Neural cell (in vitro differentiated cells): ENCODE measurements around the gene GNAI2. TPM values are rescaled to one million over a fixed set of nuclear protein-coding genes. Genes with fewer than 3 reads are reported as not detected.
"Not testable (repeated sequence)": the region's sequence is repeated elsewhere in the genome, so short reads cannot be mapped to it uniquely, and the experiment has no call there.

ENCODE experiments used
- H2AFZ ChIP-seq: fragments of 200-600, 300-800 bp; sonication (generic), shearing (Covaris generic); 2 replicates; pipeline ENCODE4 v1.6.0; 2014; ENCODE audit warnings: low read depth, mild to moderate bottlenecking, antibody characterized with exemption, low read length, moderate library complexity
- H3F3A ChIP-seq: fragments of 200-600 bp; shearing (Covaris generic); 2 replicates; pipeline ENCODE4 v1.6.1; 2016; ENCODE audit warnings: mild to moderate bottlenecking, moderate library complexity, mixed read lengths, antibody characterized with exemption, low read length; ENCODE audit not compliant: insufficient read depth, poor library complexity, severe bottlenecking
- H3K27ac ChIP-seq: fragments of 200-600, 300-800 bp; sonication (generic), shearing (Covaris generic); 2 replicates; pipeline ENCODE4 v1.5.1; 2014; ENCODE audit warnings: mild to moderate bottlenecking, low read length, moderate library complexity
- H3K27me3 ChIP-seq: fragments of 300-800, 200-600 bp; sonication (generic), shearing (Covaris generic); 2 replicates; pipeline ENCODE4 v1.6.0; 2014; ENCODE audit warnings: mild to moderate bottlenecking, low read depth, low read length, moderate library complexity; ENCODE audit not compliant: insufficient read depth
- H3K36me3 ChIP-seq: fragments of 300-800, 200-600 bp; sonication (generic), shearing (Covaris generic); 2 replicates; pipeline ENCODE4 v1.5.1; 2014; ENCODE audit warnings: mild to moderate bottlenecking, antibody characterized with exemption, low read length, moderate library complexity; ENCODE audit not compliant: insufficient read depth
- H3K4me2 ChIP-seq: fragments of 300-800, 200-600 bp; sonication (generic), shearing (Covaris generic); 2 replicates; pipeline ENCODE4 v1.6.0; 2014; ENCODE audit warnings: mild to moderate bottlenecking, low read length
- H3K4me3 ChIP-seq: fragments of 300-800, 200-600 bp; sonication (generic), shearing (Covaris generic); 2 replicates; pipeline ENCODE4 v1.5.1; 2014; ENCODE audit warnings: mild to moderate bottlenecking, low read length, moderate library complexity
- H3K79me2 ChIP-seq: fragments of 200-600 bp; shearing (Covaris generic); replicated peaks from 2 replicates; pipeline ENCODE4 v1.6.0; 2014; ENCODE audit warnings: mild to moderate bottlenecking, low read length, moderate library complexity; ENCODE audit not compliant: insufficient read depth
- H3K9ac ChIP-seq: fragments of 300-800, 200-600 bp; sonication (generic), shearing (Covaris generic); 2 replicates; pipeline ENCODE4 v1.6.1; 2016; ENCODE audit warnings: mild to moderate bottlenecking, low read length, mixed read lengths
- H3K9me2 ChIP-seq: fragments of 200-600 bp; shearing (Covaris generic); 2 replicates; pipeline ENCODE4 v1.6.1; 2016; ENCODE audit warnings: mild to moderate bottlenecking, low read length, mixed read lengths; ENCODE audit not compliant: insufficient read depth
- H3K9me3 ChIP-seq: fragments of 200-600, 300-800 bp; sonication (generic), shearing (Covaris generic); 2 replicates; pipeline ENCODE4 v1.6.1; 2016; ENCODE audit warnings: mild to moderate bottlenecking, mixed run types, low read length, moderate library complexity, mixed read lengths
- H4K20me1 ChIP-seq: fragments of 200-600 bp; shearing (Covaris generic); 2 replicates; pipeline ENCODE4 v1.6.1; 2016; ENCODE audit warnings: mild to moderate bottlenecking, mixed run types; ENCODE audit not compliant: insufficient read depth
- EP300 ChIP-seq: fragments of 450-650 bp; conservative IDR thresholded peaks from 2 replicates; pipeline ENCODE4 v1.6.1; 2014; ENCODE audit warnings: antibody characterized with exemption, mild to moderate bottlenecking, moderate library complexity; ENCODE audit not compliant: poor library complexity, severe bottlenecking
- EZH2 ChIP-seq: fragments of 200-600, 300-800 bp; shearing (Covaris generic), sonication (generic); IDR thresholded peaks from 2 replicates; pipeline ENCODE4 v1.6.1; 2014; ENCODE audit warnings: antibody characterized with exemption, low read length, borderline replicate concordance, mild to moderate bottlenecking; ENCODE audit not compliant: insufficient read depth, poor library complexity, severe bottlenecking
- MXI1 ChIP-seq: fragments of 450-650 bp; conservative IDR thresholded peaks from 2 replicates; pipeline ENCODE4 v1.6.1; 2014; ENCODE audit warnings: antibody characterized with exemption, mild to moderate bottlenecking; ENCODE audit not compliant: poor library complexity, severe bottlenecking
- POLR2AphosphoS5 ChIP-seq: IDR thresholded peaks from 2 replicates; pipeline ENCODE4 v1.6.1; 2012
- RAD21 ChIP-seq: fragments of 450-650 bp; conservative IDR thresholded peaks from 2 replicates; pipeline ENCODE4 v1.6.1; 2014; ENCODE audit warnings: antibody characterized with exemption, mild to moderate bottlenecking, moderate library complexity
- REST ChIP-seq: IDR thresholded peaks from 2 replicates; pipeline ENCODE4 v1.6.1; 2012; ENCODE audit warnings: borderline replicate concordance
- SMC3 ChIP-seq: fragments of 450-650 bp; conservative IDR thresholded peaks from 2 replicates; pipeline ENCODE4 v1.6.1; 2014; ENCODE audit warnings: antibody characterized with exemption, mild to moderate bottlenecking, moderate library complexity; ENCODE audit not compliant: poor library complexity
- TAF1 ChIP-seq: IDR thresholded peaks from 2 replicates; pipeline ENCODE4 v1.6.1; 2012; ENCODE audit warnings: low read depth
- polyA plus RNA-seq: library from polyadenylated mRNA; depleted of rRNA; stranded (reverse); fragments of >200 nt; gene quantifications from 2 replicates; pipeline ENCODE4 v1.2.3, GENCODE V29; 2014
- TF ChIP-seq, protein P1 (sequence below): fragments of 450-650 bp; IDR thresholded peaks from 2 replicates; pipeline ENCODE4 v1.5.1; 2014; ENCODE audit warnings: antibody characterized with exemption, mild to moderate bottlenecking, moderate library complexity; ENCODE audit not compliant: poor library complexity, severe bottlenecking

GNAI2 gene
- polyA plus RNA-seq, 1 donor from 2014 or later: 101 TPM

GRCh38 chr3:50242851-50243542 lies 7.0 kb downstream of the GNAI2 start:
- H2AFZ ChIP-seq: no peak overlapping the region
- no peaks in the 10 kb centered on the region for H3K36me3 ChIP-seq
- no peaks in the 10 kb centered on the region for H3F3A ChIP-seq
- TF ChIP-seq TAF1: no peak
- TF ChIP-seq POLR2AphosphoS5: no peak
- no peak for TF ChIP-seq RAD21
- no peak for TF ChIP-seq EZH2
- TF ChIP-seq MXI1: no peak
- no peak for TF ChIP-seq REST
- TF ChIP-seq EP300: no peak
- TF ChIP-seq, protein P1, sequence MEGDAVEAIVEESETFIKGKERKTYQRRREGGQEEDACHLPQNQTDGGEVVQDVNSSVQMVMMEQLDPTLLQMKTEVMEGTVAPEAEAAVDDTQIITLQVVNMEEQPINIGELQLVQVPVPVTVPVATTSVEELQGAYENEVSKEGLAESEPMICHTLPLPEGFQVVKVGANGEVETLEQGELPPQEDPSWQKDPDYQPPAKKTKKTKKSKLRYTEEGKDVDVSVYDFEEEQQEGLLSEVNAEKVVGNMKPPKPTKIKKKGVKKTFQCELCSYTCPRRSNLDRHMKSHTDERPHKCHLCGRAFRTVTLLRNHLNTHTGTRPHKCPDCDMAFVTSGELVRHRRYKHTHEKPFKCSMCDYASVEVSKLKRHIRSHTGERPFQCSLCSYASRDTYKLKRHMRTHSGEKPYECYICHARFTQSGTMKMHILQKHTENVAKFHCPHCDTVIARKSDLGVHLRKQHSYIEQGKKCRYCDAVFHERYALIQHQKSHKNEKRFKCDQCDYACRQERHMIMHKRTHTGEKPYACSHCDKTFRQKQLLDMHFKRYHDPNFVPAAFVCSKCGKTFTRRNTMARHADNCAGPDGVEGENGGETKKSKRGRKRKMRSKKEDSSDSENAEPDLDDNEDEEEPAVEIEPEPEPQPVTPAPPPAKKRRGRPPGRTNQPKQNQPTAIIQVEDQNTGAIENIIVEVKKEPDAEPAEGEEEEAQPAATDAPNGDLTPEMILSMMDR: no peak
- no peak for TF ChIP-seq SMC3
- no peaks in the 10 kb centered on the region for H3K27me3 ChIP-seq
- peaks cover 88% of the 10 kb centered on the region for H3K79me2 ChIP-seq
- H3K9me2 ChIP-seq: no peaks in the 10 kb centered on the region
- no peaks in the 10 kb centered on the region for H3K9me3 ChIP-seq
- no peak overlapping the region for H3K4me2 ChIP-seq
- H4K20me1 ChIP-seq: no peaks in the 10 kb centered on the region
- H3K27ac ChIP-seq: no peak overlapping the region
- H3K4me3 ChIP-seq: no peak overlapping the region
- H3K9ac ChIP-seq: no peak overlapping the region

- no peaks in the 10 kb centered on the region for H3K36me3 ChIP-seq
- TF ChIP-seq TAF1: no peak
- no peak for TF ChIP-seq EZH2
- H4K20me1 ChIP-seq: no peaks in the 10 kb centered on the region
- no peaks in the 10 kb centered on the region for H3K9me3 ChIP-seq
- H3K4me2 ChIP-seq: no peak overlapping the region
- H3F3A ChIP-seq: no peaks in the 10 kb centered on the region
- no peak overlapping the region for H3K4me3 ChIP-seq
- no peak overlapping the region for H2AFZ ChIP-seq
- H3K27ac ChIP-seq: no peak overlapping the region
- no peaks in the 10 kb centered on the region for H3K9me2 ChIP-seq
- no peaks in the 10 kb centered on the region for H3K27me3 ChIP-seq
- peaks cover 88% of the 10 kb centered on the region for H3K79me2 ChIP-seq
- no peak overlapping the region for H3K9ac ChIP-seq
These were observed 7.5 kb downstream of the GNAI2 start for GRCh38 chr3:50243543-50243895.

- not testable (repeated sequence) for H3K9ac ChIP-seq, H3K4me3 ChIP-seq, H4K20me1 ChIP-seq, H3K27me3 ChIP-seq, H3K4me2 ChIP-seq, H3K36me3 ChIP-seq, H2AFZ ChIP-seq, H3F3A ChIP-seq, H3K9me3 ChIP-seq, H3K9me2 ChIP-seq
- Histone ChIP-seq H3K27ac (peak overlapping the region; percentile 96), H3K79me2 (peaks cover 88% of the 10 kb centered on the region)
These were observed 8.8 kb downstream of the GNAI2 start for GRCh38 chr3:50244813-50245212.
